HEK293 (cell line): ENCODE measurements around the gene LY6G6D.
A peak's percentile ranks its signal among the peaks of the same experiment; 100 is the strongest.

Experiments
- GFI1B ChIP-seq: fragments of 450-650 bp; formaldehyde crosslinking; IDR thresholded peaks from 2 replicates; pipeline ENCODE4 v1.5.1; 2016; ENCODE audit warnings: missing biosample characterization, missing genetic modification characterization
- HOXA7 ChIP-seq: sonication (generic); formaldehyde crosslinking; IDR thresholded peaks from 2 replicates; pipeline ENCODE4 v1.8.1; 2022; ENCODE audit warnings: missing genetic modification reagents, borderline replicate concordance
- HOXD13 ChIP-seq: sonication (generic); formaldehyde crosslinking; IDR thresholded peaks from 2 replicates; pipeline ENCODE4 v1.8.0; 2022; ENCODE audit warnings: missing genetic modification reagents, borderline replicate concordance
- SCRT2 ChIP-seq: fragments of 450-650 bp; formaldehyde crosslinking; IDR thresholded peaks from 2 replicates; pipeline ENCODE4 v1.5.1; 2016; ENCODE audit warnings: missing biosample characterization, missing genetic modification characterization
- SP2 ChIP-seq: fragments of 450-650 bp; formaldehyde crosslinking; IDR thresholded peaks from 2 replicates; pipeline ENCODE4 v1.5.1; 2016; ENCODE audit warnings: missing biosample characterization, missing genetic modification characterization
- TCF7L2 ChIP-seq: IDR thresholded peaks from 2 replicates; pipeline ENCODE4 v1.6.1; 2011; ENCODE audit warnings: low read depth, mild to moderate bottlenecking, inconsistent platforms, low read length, moderate library complexity, borderline replicate concordance
- YY1 ChIP-seq: fragments of 450-650 bp; formaldehyde crosslinking; IDR thresholded peaks from 2 replicates; pipeline ENCODE4 v1.5.1; 2018; ENCODE audit warnings: missing biosample characterization, missing genetic modification characterization
- ZBTB17 ChIP-seq: fragments of 450-650 bp; formaldehyde crosslinking; IDR thresholded peaks from 2 replicates; pipeline ENCODE4 v1.5.1; 2016; ENCODE audit warnings: missing biosample characterization, missing genetic modification characterization
- ZFHX2 ChIP-seq: fragments of 450-650 bp; formaldehyde crosslinking; conservative IDR thresholded peaks from 2 replicates; pipeline ENCODE4 v1.5.1; 2016; ENCODE audit warnings: missing biosample characterization, missing genetic modification characterization
- ZNF146 ChIP-seq: fragments of 450-650 bp; formaldehyde crosslinking; IDR thresholded peaks from 2 replicates; pipeline ENCODE4 v1.5.1; 2016; ENCODE audit warnings: missing biosample characterization, missing genetic modification characterization
- ZNF366 ChIP-seq: fragments of 450-650 bp; formaldehyde crosslinking; conservative IDR thresholded peaks from 2 replicates; pipeline ENCODE4 v1.5.1; 2016; ENCODE audit warnings: missing biosample characterization, missing genetic modification characterization
- ZNF423 ChIP-seq: fragments of 450-650 bp; formaldehyde crosslinking; IDR thresholded peaks from 2 replicates; pipeline ENCODE4 v1.5.1; 2016; ENCODE audit warnings: missing biosample characterization, missing genetic modification characterization
- ZNF501 ChIP-seq: fragments of 450-650 bp; formaldehyde crosslinking; IDR thresholded peaks from 2 replicates; pipeline ENCODE4 v1.5.1; 2016; ENCODE audit warnings: missing biosample characterization, missing genetic modification characterization
- ZNF530 ChIP-seq: fragments of 450-650 bp; formaldehyde crosslinking; IDR thresholded peaks from 2 replicates; pipeline ENCODE4 v1.5.1; 2016; ENCODE audit warnings: low read depth, missing biosample characterization, missing genetic modification characterization
- ZNF548 ChIP-seq: fragments of 450-650 bp; formaldehyde crosslinking; IDR thresholded peaks from 2 replicates; pipeline ENCODE4 v1.5.1; 2016; ENCODE audit warnings: missing biosample characterization, missing genetic modification characterization
- ZNF549 ChIP-seq: fragments of 450-650 bp; IDR thresholded peaks from 2 replicates; pipeline ENCODE4 v1.5.1; 2018; ENCODE audit warnings: missing biosample characterization, missing genetic modification characterization, mild to moderate bottlenecking, inconsistent platforms, moderate library complexity
- ZNF654 ChIP-seq: fragments of 450-650 bp; formaldehyde crosslinking; IDR thresholded peaks from 2 replicates; pipeline ENCODE4 v1.5.1; 2016; ENCODE audit warnings: low read depth, missing biosample characterization, missing genetic modification characterization
- ZNF792 ChIP-seq: fragments of 450-650 bp; formaldehyde crosslinking; IDR thresholded peaks from 2 replicates; pipeline ENCODE4 v1.5.1; 2016; ENCODE audit warnings: missing biosample characterization, missing genetic modification characterization
- TF ChIP-seq, protein P1 (sequence below): fragments of 450-650 bp; formaldehyde crosslinking; IDR thresholded peaks from 2 replicates; pipeline ENCODE4 v1.5.1; 2017; ENCODE audit warnings: missing biosample characterization, missing genetic modification characterization
- TF ChIP-seq, protein P2 (sequence below): fragments of 450-650 bp; formaldehyde crosslinking; IDR thresholded peaks from 2 replicates; pipeline ENCODE4 v1.5.1; 2016; ENCODE audit warnings: missing biosample characterization, missing genetic modification characterization
- TF ChIP-seq, protein P3 (sequence below): fragments of 450-650 bp; formaldehyde crosslinking; IDR thresholded peaks from 2 replicates; pipeline ENCODE4 v1.5.1; 2016; ENCODE audit warnings: missing biosample characterization, missing genetic modification characterization
- TF ChIP-seq, protein P4 (sequence below): fragments of 450-650 bp; formaldehyde crosslinking; IDR thresholded peaks from 2 replicates; pipeline ENCODE4 v1.5.1; 2016; ENCODE audit warnings: missing biosample characterization, missing genetic modification characterization
- TF ChIP-seq, protein P5 (sequence below): fragments of 450-650 bp; formaldehyde crosslinking; IDR thresholded peaks from 2 replicates; pipeline ENCODE4 v1.5.1; 2016; ENCODE audit warnings: missing biosample characterization, missing genetic modification characterization
- TF ChIP-seq, protein P6 (sequence below): fragments of 450-650 bp; formaldehyde crosslinking; conservative IDR thresholded peaks from 2 replicates; pipeline ENCODE4 v1.5.1; 2016; ENCODE audit warnings: low read depth, missing biosample characterization, missing genetic modification characterization
- TF ChIP-seq, protein P7 (sequence below): fragments of 450-650 bp; formaldehyde crosslinking; IDR thresholded peaks from 2 replicates; pipeline ENCODE4 v1.5.1; 2016; ENCODE audit warnings: missing biosample characterization, missing genetic modification characterization

The LY6G6D gene

DNA sequence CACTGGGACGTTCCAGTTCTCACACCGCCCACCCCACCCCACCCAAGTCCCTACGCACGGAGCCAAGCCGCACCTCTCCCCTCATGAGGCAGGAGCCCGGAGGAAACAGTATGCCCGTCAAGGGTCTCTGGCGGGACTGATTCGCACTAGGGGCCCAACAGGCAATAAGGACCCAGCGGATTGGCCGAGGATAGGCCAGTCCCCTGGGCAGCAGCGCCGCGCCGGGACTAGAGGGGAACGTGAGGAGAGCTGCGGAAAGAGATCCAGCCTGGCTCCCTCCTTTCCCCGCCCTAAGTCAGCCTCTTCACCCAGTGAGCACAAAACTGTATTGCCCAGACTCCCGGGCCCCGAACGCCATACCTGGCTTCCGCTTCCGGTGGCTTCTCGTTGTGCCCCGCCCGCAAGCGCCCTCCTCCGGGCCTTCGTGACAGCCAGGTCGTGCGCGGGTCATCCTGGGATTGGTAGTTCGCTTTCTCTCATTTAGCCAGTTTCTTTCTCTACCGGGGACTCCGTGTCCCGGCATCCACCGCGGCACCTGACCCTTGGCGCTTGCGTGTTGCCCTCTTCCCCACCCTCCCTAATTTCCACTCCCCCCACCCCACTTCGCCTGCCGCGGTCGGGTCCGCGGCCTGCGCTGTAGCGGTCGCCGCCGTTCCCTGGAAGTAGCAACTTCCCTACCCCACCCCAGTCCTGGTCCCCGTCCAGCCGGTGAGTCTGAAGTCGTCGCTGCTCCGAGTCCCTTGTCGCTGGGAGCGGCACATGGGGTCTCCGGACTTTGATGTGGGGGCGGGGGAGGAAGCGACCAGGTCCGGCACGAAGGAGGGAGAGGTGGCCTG is 49.4 kb upstream of the LY6G6D start, which contains the start of gene CSNK2B (continued):
- TF ChIP-seq ZNF548 (tag by site-specific recombination) (no peak), ZFHX2 (tag by site-specific recombination) (peak; percentile 65), YY1 (peak; percentile 22; the same call in 1 of the 2 replicates), ZNF792 (tag by site-specific recombination) (no peak), HOXD13 (no peak), SCRT2 (tag by site-specific recombination) (peak; percentile 6), GFI1B (tag by site-specific recombination) (no peak), HOXA7 (no peak), ZNF501 (tag by site-specific recombination) (0 out of 2 replicates have a peak, but pooled peaks have one; percentile 36), ZNF549 (tag by site-specific recombination) (no peak), ZBTB17 (tag by site-specific recombination) (peak; percentile 4; the same call in 1 of the 2 replicates), ZNF423 (no peak), ZNF146 (tag by site-specific recombination) (peak; percentile 27; the same call in 1 of the 2 replicates), ZNF654 (tag by site-specific recombination) (no peak), TCF7L2 (peak; percentile 44; the same call in 1 of the 2 replicates), SP2 (tag by site-specific recombination) (peak; percentile 97), ZNF530 (tag by site-specific recombination) (no peak), ZNF366 (tag by site-specific recombination) (peak; percentile 40; the same call in 1 of the 2 replicates)
- TF ChIP-seq, protein P1, sequence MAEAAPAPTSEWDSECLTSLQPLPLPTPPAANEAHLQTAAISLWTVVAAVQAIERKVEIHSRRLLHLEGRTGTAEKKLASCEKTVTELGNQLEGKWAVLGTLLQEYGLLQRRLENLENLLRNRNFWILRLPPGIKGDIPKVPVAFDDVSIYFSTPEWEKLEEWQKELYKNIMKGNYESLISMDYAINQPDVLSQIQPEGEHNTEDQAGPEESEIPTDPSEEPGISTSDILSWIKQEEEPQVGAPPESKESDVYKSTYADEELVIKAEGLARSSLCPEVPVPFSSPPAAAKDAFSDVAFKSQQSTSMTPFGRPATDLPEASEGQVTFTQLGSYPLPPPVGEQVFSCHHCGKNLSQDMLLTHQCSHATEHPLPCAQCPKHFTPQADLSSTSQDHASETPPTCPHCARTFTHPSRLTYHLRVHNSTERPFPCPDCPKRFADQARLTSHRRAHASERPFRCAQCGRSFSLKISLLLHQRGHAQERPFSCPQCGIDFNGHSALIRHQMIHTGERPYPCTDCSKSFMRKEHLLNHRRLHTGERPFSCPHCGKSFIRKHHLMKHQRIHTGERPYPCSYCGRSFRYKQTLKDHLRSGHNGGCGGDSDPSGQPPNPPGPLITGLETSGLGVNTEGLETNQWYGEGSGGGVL (tag by site-specific recombination) = peak; percentile 80
- TF ChIP-seq, protein P2, sequence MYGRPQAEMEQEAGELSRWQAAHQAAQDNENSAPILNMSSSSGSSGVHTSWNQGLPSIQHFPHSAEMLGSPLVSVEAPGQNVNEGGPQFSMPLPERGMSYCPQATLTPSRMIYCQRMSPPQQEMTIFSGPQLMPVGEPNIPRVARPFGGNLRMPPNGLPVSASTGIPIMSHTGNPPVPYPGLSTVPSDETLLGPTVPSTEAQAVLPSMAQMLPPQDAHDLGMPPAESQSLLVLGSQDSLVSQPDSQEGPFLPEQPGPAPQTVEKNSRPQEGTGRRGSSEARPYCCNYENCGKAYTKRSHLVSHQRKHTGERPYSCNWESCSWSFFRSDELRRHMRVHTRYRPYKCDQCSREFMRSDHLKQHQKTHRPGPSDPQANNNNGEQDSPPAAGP (tag by site-specific recombination) = peak; percentile 64
- TF ChIP-seq, protein P3, sequence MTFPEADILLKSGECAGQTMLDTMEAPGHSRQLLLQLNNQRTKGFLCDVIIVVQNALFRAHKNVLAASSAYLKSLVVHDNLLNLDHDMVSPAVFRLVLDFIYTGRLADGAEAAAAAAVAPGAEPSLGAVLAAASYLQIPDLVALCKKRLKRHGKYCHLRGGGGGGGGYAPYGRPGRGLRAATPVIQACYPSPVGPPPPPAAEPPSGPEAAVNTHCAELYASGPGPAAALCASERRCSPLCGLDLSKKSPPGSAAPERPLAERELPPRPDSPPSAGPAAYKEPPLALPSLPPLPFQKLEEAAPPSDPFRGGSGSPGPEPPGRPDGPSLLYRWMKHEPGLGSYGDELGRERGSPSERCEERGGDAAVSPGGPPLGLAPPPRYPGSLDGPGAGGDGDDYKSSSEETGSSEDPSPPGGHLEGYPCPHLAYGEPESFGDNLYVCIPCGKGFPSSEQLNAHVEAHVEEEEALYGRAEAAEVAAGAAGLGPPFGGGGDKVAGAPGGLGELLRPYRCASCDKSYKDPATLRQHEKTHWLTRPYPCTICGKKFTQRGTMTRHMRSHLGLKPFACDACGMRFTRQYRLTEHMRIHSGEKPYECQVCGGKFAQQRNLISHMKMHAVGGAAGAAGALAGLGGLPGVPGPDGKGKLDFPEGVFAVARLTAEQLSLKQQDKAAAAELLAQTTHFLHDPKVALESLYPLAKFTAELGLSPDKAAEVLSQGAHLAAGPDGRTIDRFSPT (tag by site-specific recombination) = peak; percentile 42; the same call in 1 of the 2 replicates
- TF ChIP-seq, protein P4, sequence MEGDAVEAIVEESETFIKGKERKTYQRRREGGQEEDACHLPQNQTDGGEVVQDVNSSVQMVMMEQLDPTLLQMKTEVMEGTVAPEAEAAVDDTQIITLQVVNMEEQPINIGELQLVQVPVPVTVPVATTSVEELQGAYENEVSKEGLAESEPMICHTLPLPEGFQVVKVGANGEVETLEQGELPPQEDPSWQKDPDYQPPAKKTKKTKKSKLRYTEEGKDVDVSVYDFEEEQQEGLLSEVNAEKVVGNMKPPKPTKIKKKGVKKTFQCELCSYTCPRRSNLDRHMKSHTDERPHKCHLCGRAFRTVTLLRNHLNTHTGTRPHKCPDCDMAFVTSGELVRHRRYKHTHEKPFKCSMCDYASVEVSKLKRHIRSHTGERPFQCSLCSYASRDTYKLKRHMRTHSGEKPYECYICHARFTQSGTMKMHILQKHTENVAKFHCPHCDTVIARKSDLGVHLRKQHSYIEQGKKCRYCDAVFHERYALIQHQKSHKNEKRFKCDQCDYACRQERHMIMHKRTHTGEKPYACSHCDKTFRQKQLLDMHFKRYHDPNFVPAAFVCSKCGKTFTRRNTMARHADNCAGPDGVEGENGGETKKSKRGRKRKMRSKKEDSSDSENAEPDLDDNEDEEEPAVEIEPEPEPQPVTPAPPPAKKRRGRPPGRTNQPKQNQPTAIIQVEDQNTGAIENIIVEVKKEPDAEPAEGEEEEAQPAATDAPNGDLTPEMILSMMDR = peak; percentile 75
- TF ChIP-seq, protein P5, sequence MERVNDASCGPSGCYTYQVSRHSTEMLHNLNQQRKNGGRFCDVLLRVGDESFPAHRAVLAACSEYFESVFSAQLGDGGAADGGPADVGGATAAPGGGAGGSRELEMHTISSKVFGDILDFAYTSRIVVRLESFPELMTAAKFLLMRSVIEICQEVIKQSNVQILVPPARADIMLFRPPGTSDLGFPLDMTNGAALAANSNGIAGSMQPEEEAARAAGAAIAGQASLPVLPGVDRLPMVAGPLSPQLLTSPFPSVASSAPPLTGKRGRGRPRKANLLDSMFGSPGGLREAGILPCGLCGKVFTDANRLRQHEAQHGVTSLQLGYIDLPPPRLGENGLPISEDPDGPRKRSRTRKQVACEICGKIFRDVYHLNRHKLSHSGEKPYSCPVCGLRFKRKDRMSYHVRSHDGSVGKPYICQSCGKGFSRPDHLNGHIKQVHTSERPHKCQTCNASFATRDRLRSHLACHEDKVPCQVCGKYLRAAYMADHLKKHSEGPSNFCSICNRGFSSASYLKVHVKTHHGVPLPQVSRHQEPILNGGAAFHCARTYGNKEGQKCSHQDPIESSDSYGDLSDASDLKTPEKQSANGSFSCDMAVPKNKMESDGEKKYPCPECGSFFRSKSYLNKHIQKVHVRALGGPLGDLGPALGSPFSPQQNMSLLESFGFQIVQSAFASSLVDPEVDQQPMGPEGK (tag by site-specific recombination) = peak; percentile 99
- TF ChIP-seq, protein P6, sequence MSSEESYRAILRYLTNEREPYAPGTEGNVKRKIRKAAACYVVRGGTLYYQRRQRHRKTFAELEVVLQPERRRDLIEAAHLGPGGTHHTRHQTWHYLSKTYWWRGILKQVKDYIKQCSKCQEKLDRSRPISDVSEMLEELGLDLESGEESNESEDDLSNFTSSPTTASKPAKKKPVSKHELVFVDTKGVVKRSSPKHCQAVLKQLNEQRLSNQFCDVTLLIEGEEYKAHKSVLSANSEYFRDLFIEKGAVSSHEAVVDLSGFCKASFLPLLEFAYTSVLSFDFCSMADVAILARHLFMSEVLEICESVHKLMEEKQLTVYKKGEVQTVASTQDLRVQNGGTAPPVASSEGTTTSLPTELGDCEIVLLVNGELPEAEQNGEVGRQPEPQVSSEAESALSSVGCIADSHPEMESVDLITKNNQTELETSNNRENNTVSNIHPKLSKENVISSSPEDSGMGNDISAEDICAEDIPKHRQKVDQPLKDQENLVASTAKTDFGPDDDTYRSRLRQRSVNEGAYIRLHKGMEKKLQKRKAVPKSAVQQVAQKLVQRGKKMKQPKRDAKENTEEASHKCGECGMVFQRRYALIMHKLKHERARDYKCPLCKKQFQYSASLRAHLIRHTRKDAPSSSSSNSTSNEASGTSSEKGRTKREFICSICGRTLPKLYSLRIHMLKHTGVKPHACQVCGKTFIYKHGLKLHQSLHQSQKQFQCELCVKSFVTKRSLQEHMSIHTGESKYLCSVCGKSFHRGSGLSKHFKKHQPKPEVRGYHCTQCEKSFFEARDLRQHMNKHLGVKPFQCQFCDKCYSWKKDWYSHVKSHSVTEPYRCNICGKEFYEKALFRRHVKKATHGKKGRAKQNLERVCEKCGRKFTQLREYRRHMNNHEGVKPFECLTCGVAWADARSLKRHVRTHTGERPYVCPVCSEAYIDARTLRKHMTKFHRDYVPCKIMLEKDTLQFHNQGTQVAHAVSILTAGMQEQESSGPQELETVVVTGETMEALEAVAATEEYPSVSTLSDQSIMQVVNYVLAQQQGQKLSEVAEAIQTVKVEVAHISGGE (tag by site-specific recombination) = peak; percentile 96
- TF ChIP-seq, protein P7, sequence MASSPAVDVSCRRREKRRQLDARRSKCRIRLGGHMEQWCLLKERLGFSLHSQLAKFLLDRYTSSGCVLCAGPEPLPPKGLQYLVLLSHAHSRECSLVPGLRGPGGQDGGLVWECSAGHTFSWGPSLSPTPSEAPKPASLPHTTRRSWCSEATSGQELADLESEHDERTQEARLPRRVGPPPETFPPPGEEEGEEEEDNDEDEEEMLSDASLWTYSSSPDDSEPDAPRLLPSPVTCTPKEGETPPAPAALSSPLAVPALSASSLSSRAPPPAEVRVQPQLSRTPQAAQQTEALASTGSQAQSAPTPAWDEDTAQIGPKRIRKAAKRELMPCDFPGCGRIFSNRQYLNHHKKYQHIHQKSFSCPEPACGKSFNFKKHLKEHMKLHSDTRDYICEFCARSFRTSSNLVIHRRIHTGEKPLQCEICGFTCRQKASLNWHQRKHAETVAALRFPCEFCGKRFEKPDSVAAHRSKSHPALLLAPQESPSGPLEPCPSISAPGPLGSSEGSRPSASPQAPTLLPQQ (tag by site-specific recombination) = peak; percentile 24; the same call in 1 of the 2 replicates
